Measurements from ENCODE around the gene MS4A3.
"Not testable (repeated sequence)": the region's sequence is repeated elsewhere in the genome, so short reads cannot be mapped to it uniquely, and the experiment has no call there.

Gene MS4A3

DNA sequence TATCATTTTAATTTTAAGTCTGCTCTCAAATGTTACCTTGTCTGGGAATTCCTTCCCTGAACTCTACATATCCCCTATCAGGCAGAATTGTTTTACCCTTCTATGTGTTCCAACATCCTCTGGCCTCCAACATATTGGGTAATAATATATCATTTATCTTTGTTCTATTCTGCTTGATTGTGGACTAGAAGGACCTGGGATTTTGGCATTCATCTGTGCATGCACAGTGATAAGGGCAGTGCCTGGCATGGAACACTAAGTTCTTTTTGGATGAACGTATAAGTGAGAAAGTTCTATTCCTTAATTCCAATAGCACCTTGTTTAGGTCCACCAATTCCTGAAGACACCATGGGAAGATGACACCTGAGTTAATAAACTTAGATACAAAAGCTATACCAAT, 30.8 kb downstream of the MS4A3 start:
- Histone ChIP-seq H3K27ac (ENCODE audit: low read depth in 2 of 2, low read length in 2 of 2) (no peak overlapping the region), H3K27me3 (ENCODE audit: control insufficient read depth in 2 of 2, insufficient read depth in 2 of 2, low read length in 2 of 2) (peaks cover 0 to 2% of the 10 kb centered on the region in 2 donors), H3K4me3 (ENCODE audit: low read length in 2 of 2) (no peak overlapping the region), H3K9me3 (ENCODE audit: control insufficient read depth in 2 of 2, low read length in 2 of 2) (no peaks in the 10 kb centered on the region), H3K9ac (ENCODE audit: low read depth in 1 of 2, low read length in 2 of 2) (no peak overlapping the region), H3K4me1 (ENCODE audit: control insufficient read depth in 2 of 2, insufficient read depth in 2 of 2, low read length in 2 of 2) (no peaks in the 10 kb centered on the region), H3K36me3 (ENCODE audit: control insufficient read depth in 2 of 2, insufficient read depth in 2 of 2, low read length in 2 of 2) (no peaks in the 10 kb centered on the region)

DNA sequence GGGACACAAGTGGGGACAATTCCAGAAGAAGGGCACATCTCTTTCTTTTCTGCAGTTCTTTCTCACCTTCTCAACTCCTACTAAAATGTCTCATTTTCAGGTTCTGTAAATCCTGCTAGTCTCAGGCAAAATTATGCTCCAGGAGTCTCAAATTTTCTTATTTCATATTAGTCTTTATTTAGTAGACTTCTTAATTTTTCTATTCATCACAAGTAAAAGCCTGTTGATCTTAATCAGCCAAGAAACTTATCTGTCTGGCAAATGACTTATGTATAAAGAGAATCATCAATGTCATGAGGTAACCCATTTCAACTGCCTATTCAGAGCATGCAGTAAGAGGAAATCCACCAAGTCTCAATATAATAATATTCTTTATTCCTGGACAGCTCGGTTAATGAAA, 31.9 kb downstream of the MS4A3 start, which contains the start of gene MS4A2:
Gene MS4A2, plus strand, starts transcription at position 301 of the 400 bp plus-strand sequence. CDS start 102 bp downstream, outside the sequence.
- Histone ChIP-seq H3K9me3 (ENCODE audit: control insufficient read depth in 2 of 2, low read length in 2 of 2) (no peaks in the 10 kb centered on the region), H3K27me3 (ENCODE audit: control insufficient read depth in 2 of 2, insufficient read depth in 2 of 2, low read length in 2 of 2) (peaks cover 0 to 2% of the 10 kb centered on the region in 2 donors), H3K9ac (ENCODE audit: low read depth in 1 of 2, low read length in 2 of 2) (no peak within 1 kb of the TSS), H3K4me3 (ENCODE audit: low read length in 2 of 2) (no peak within 1 kb of the TSS), H3K4me1 (ENCODE audit: control insufficient read depth in 2 of 2, insufficient read depth in 2 of 2, low read length in 2 of 2) (no peaks in the 10 kb centered on the region), H3K27ac (ENCODE audit: low read depth in 2 of 2, low read length in 2 of 2) (no peak within 1 kb of the TSS), H3K36me3 (ENCODE audit: control insufficient read depth in 2 of 2, insufficient read depth in 2 of 2, low read length in 2 of 2) (no peaks in the 10 kb centered on the region)

GRCh38 chr11:60095477-60096120, 39.1 kb downstream of the MS4A3 start:
- no peak overlapping the region for H3K9ac ChIP-seq (ENCODE audit: low read depth in 1 of 2, low read length in 2 of 2)
- H3K36me3 ChIP-seq (ENCODE audit: control insufficient read depth in 2 of 2, insufficient read depth in 2 of 2, low read length in 2 of 2), result no peaks in the 10 kb centered on the region
- no peaks in the 10 kb centered on the region for H3K4me1 ChIP-seq (ENCODE audit: control insufficient read depth in 2 of 2, insufficient read depth in 2 of 2, low read length in 2 of 2)
- H3K4me3 ChIP-seq (ENCODE audit: low read length in 2 of 2), result no peak overlapping the region
- no peak overlapping the region for H3K27ac ChIP-seq (ENCODE audit: low read depth in 2 of 2, low read length in 2 of 2)
- H3K27me3 ChIP-seq (ENCODE audit: control insufficient read depth in 2 of 2, insufficient read depth in 2 of 2, low read length in 2 of 2), result no peaks in the 10 kb centered on the region
- H3K9me3 ChIP-seq (ENCODE audit: control insufficient read depth in 2 of 2, low read length in 2 of 2), result no peaks in the 10 kb centered on the region

- Histone ChIP-seq H3K36me3 (ENCODE audit: control insufficient read depth in 2 of 2, insufficient read depth in 2 of 2, low read length in 2 of 2) (no peaks in the 10 kb centered on the region), H3K9me3 (ENCODE audit: control insufficient read depth in 2 of 2, low read length in 2 of 2) (no peaks in the 10 kb centered on the region), H3K27me3 (ENCODE audit: control insufficient read depth in 2 of 2, insufficient read depth in 2 of 2, low read length in 2 of 2) (no peaks in the 10 kb centered on the region), H3K4me3 (ENCODE audit: low read length in 2 of 2) (no peak overlapping the region), H3K9ac (ENCODE audit: low read depth in 1 of 2, low read length in 2 of 2) (no peak overlapping the region), H3K4me1 (ENCODE audit: control insufficient read depth in 2 of 2, insufficient read depth in 2 of 2, low read length in 2 of 2) (no peaks in the 10 kb centered on the region), H3K27ac (ENCODE audit: low read depth in 2 of 2, low read length in 2 of 2) (no peak overlapping the region)
Observed at GRCh38 chr11:60097189-60097588, 40.7 kb downstream of the MS4A3 start.

DNA sequence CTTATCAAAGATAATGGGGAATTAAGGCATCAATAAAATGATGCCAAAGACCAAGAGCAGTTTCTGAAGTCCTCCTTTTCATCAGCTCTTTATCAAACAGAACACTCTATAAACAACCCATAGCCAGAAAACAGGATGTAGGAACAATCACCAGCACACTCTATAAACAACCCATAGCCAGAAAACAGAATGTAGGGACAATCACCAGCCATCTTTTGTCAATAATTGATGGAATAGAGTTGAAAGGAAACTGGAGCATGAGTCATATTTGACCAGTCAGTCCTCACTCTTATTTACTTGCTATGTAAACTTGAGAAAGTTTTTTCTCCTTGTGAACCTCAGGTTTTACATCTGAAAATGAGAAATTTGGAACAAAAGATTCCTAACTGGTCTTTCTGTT, 42.0 kb downstream of the MS4A3 start:
- no peak overlapping the region for H3K27ac ChIP-seq (ENCODE audit: low read depth in 2 of 2, low read length in 2 of 2)
- H3K27me3 ChIP-seq (ENCODE audit: control insufficient read depth in 2 of 2, insufficient read depth in 2 of 2, low read length in 2 of 2), result no peaks in the 10 kb centered on the region
- H3K36me3 ChIP-seq (ENCODE audit: control insufficient read depth in 2 of 2, insufficient read depth in 2 of 2, low read length in 2 of 2), result no peaks in the 10 kb centered on the region
- no peaks in the 10 kb centered on the region for H3K4me1 ChIP-seq (ENCODE audit: control insufficient read depth in 2 of 2, insufficient read depth in 2 of 2, low read length in 2 of 2)
- H3K4me3 ChIP-seq (ENCODE audit: low read length in 2 of 2), result no peak overlapping the region
- H3K9ac ChIP-seq (ENCODE audit: low read depth in 1 of 2, low read length in 2 of 2), result no peak overlapping the region
- H3K9me3 ChIP-seq (ENCODE audit: control insufficient read depth in 2 of 2, low read length in 2 of 2), result no peaks in the 10 kb centered on the region

GRCh38 chr11:60100516-60100915, 44.1 kb downstream of the MS4A3 start:
- H3K9me3 ChIP-seq (ENCODE audit: control insufficient read depth in 2 of 2, low read length in 2 of 2), result no peaks in the 10 kb centered on the region
- no peak overlapping the region for H3K27ac ChIP-seq (ENCODE audit: low read depth in 2 of 2, low read length in 2 of 2)
- H3K27me3 ChIP-seq (ENCODE audit: control insufficient read depth in 2 of 2, insufficient read depth in 2 of 2, low read length in 2 of 2), result no peaks in the 10 kb centered on the region
- no peak overlapping the region for H3K4me3 ChIP-seq (ENCODE audit: low read length in 2 of 2)
- no peaks in the 10 kb centered on the region for H3K4me1 ChIP-seq (ENCODE audit: control insufficient read depth in 2 of 2, insufficient read depth in 2 of 2, low read length in 2 of 2)
- no peak overlapping the region for H3K9ac ChIP-seq (ENCODE audit: low read depth in 1 of 2, low read length in 2 of 2)
- no peaks in the 10 kb centered on the region for H3K36me3 ChIP-seq (ENCODE audit: control insufficient read depth in 2 of 2, insufficient read depth in 2 of 2, low read length in 2 of 2)

- not testable (repeated sequence) for H3K9ac ChIP-seq (ENCODE audit: low read depth in 1 of 2, low read length in 2 of 2); H3K27ac ChIP-seq (ENCODE audit: low read depth in 2 of 2, low read length in 2 of 2); H3K9me3 ChIP-seq (ENCODE audit: control insufficient read depth in 2 of 2, low read length in 2 of 2); H3K4me3 ChIP-seq (ENCODE audit: low read length in 2 of 2); H3K36me3 ChIP-seq (ENCODE audit: control insufficient read depth in 2 of 2, insufficient read depth in 2 of 2, low read length in 2 of 2); H3K27me3 ChIP-seq (ENCODE audit: control insufficient read depth in 2 of 2, insufficient read depth in 2 of 2, low read length in 2 of 2); H3K4me1 ChIP-seq (ENCODE audit: control insufficient read depth in 2 of 2, insufficient read depth in 2 of 2, low read length in 2 of 2)
Observed at GRCh38 chr11:60101368-60101767, 44.9 kb downstream of the MS4A3 start.

GRCh38 chr11:60104471-60105115, 48.1 kb downstream of the MS4A3 start:
- H3K27ac ChIP-seq (ENCODE audit: low read depth in 2 of 2, low read length in 2 of 2); H3K27me3 ChIP-seq (ENCODE audit: control insufficient read depth in 2 of 2, insufficient read depth in 2 of 2, low read length in 2 of 2); H3K4me3 ChIP-seq (ENCODE audit: low read length in 2 of 2); H3K9me3 ChIP-seq (ENCODE audit: control insufficient read depth in 2 of 2, low read length in 2 of 2); H3K9ac ChIP-seq (ENCODE audit: low read depth in 1 of 2, low read length in 2 of 2); H3K36me3 ChIP-seq (ENCODE audit: control insufficient read depth in 2 of 2, insufficient read depth in 2 of 2, low read length in 2 of 2): not testable (repeated sequence)
- peaks cover 7 to 11% of the 10 kb centered on the region in 2 donors for H3K4me1 ChIP-seq (ENCODE audit: control insufficient read depth in 2 of 2, insufficient read depth in 2 of 2, low read length in 2 of 2)

- peaks cover 7 to 11% of the 10 kb centered on the region in 2 donors for H3K4me1 ChIP-seq (ENCODE audit: control insufficient read depth in 2 of 2, insufficient read depth in 2 of 2, low read length in 2 of 2)
- not testable (repeated sequence) for H3K27ac ChIP-seq (ENCODE audit: low read depth in 2 of 2, low read length in 2 of 2); H3K4me3 ChIP-seq (ENCODE audit: low read length in 2 of 2); H3K9ac ChIP-seq (ENCODE audit: low read depth in 1 of 2, low read length in 2 of 2); H3K36me3 ChIP-seq (ENCODE audit: control insufficient read depth in 2 of 2, insufficient read depth in 2 of 2, low read length in 2 of 2); H3K27me3 ChIP-seq (ENCODE audit: control insufficient read depth in 2 of 2, insufficient read depth in 2 of 2, low read length in 2 of 2); H3K9me3 ChIP-seq (ENCODE audit: control insufficient read depth in 2 of 2, low read length in 2 of 2)
Observed at GRCh38 chr11:60108631-60109030, 52.2 kb downstream of the MS4A3 start.

GRCh38 chr11:60111793-60112192, 55.3 kb downstream of the MS4A3 start:
- no peaks in the 10 kb centered on the region for H3K36me3 ChIP-seq (ENCODE audit: control insufficient read depth in 2 of 2, insufficient read depth in 2 of 2, low read length in 2 of 2)
- peaks cover 7 to 11% of the 10 kb centered on the region in 2 donors for H3K4me1 ChIP-seq (ENCODE audit: control insufficient read depth in 2 of 2, insufficient read depth in 2 of 2, low read length in 2 of 2)
- H3K27me3 ChIP-seq (ENCODE audit: control insufficient read depth in 2 of 2, insufficient read depth in 2 of 2, low read length in 2 of 2), result no peaks in the 10 kb centered on the region
- H3K4me3 ChIP-seq (ENCODE audit: low read length in 2 of 2), result no peak overlapping the region
- H3K9ac ChIP-seq (ENCODE audit: low read depth in 1 of 2, low read length in 2 of 2), result no peak overlapping the region
- H3K27ac ChIP-seq (ENCODE audit: low read depth in 2 of 2, low read length in 2 of 2), result no peak overlapping the region
- no peaks in the 10 kb centered on the region for H3K9me3 ChIP-seq (ENCODE audit: control insufficient read depth in 2 of 2, low read length in 2 of 2)

Data from mucosa of rectum (tissue), 2 donors.